Lower lobe of right lung (tissue), 2 donors: ENCODE measurements around the gene NUDT9. TPM values are rescaled to one million over a fixed set of nuclear protein-coding genes. Genes with fewer than 3 reads are reported as not detected.
A peak's percentile ranks its signal among the peaks of the same experiment; 100 is the strongest.
"Not testable (repeated sequence)": the region's sequence is repeated elsewhere in the genome, so short reads cannot be mapped to it uniquely, and the experiment has no call there.

Source experiments
- ATAC-seq, 2 donors: fragments of 200-7000 bp; cut with Tn5 transposase; one replicate each; pipeline ENCODE4 v1.9.1; 2020 to 2022; ENCODE audit warnings: mild to moderate bottlenecking in 2 of 2, moderate library complexity in 2 of 2
- DNase-seq: peaks from one replicate; pipeline ENCODE4 v3.0.0-alpha.2; 2020
- H3K27ac ChIP-seq: fragments of 200-600 bp; one replicate; pipeline ENCODE4 v1.8.0; 2022
- H3K27me3 ChIP-seq: fragments of 200-600 bp; one replicate; pipeline ENCODE4 v1.8.0; 2022; ENCODE audit warnings: low read depth
- H3K36me3 ChIP-seq: fragments of 200-600 bp; one replicate; pipeline ENCODE4 v1.8.0; 2022; ENCODE audit warnings: mild to moderate bottlenecking
- H3K4me1 ChIP-seq: fragments of 200-600 bp; one replicate; pipeline ENCODE4 v1.8.0; 2022
- H3K4me3 ChIP-seq: fragments of 200-600 bp; one replicate; pipeline ENCODE4 v1.8.0; 2022; ENCODE audit warnings: mild to moderate bottlenecking
- H3K9me3 ChIP-seq: fragments of 200-600 bp; one replicate; pipeline ENCODE4 v1.8.0; 2022
- intact Hi-C: fragments of 100-400 bp; cut with DNase I; formaldehyde crosslinking; loops from one replicate; pipeline ENCODE4 v1.11.0; 2022
- total RNA-seq: library from RNA; stranded (reverse); fragmentation: NEBNext Ultra II Directional; extraction: Animal tissue kit (Norgen Biotek cat#: 25700); gene quantifications from one replicate; pipeline ENCODE4 v1.2.1, GENCODE V29; 2021
- TF ChIP-seq, protein P1 (sequence below): fragments of 200-600 bp; IDR thresholded peaks from one replicate; pipeline ENCODE4 v1.8.0; 2022; ENCODE audit warnings: antibody characterized with exemption, mild to moderate bottlenecking
- donor health status: DM: no; HTN: yes; CAD: no; lungs with severe emphysema.

Gene NUDT9
- total RNA-seq, 1 donor from 2014 or later: 45.3 TPM

GRCh38 chr4:87478732-87479250, 56.4 kb downstream of the NUDT9 start:
- Histone ChIP-seq H3K4me1 (no peaks in the 10 kb centered on the region), H3K27ac (no peak overlapping the region), H3K4me3 (no peak overlapping the region), H3K9me3 (no peaks in the 10 kb centered on the region), H3K27me3 (no peaks in the 10 kb centered on the region), H3K36me3 (peaks cover 54% of the 10 kb centered on the region)
- ATAC-seq (no peak), DNase-seq (no peak)
- TF ChIP-seq, protein P1, sequence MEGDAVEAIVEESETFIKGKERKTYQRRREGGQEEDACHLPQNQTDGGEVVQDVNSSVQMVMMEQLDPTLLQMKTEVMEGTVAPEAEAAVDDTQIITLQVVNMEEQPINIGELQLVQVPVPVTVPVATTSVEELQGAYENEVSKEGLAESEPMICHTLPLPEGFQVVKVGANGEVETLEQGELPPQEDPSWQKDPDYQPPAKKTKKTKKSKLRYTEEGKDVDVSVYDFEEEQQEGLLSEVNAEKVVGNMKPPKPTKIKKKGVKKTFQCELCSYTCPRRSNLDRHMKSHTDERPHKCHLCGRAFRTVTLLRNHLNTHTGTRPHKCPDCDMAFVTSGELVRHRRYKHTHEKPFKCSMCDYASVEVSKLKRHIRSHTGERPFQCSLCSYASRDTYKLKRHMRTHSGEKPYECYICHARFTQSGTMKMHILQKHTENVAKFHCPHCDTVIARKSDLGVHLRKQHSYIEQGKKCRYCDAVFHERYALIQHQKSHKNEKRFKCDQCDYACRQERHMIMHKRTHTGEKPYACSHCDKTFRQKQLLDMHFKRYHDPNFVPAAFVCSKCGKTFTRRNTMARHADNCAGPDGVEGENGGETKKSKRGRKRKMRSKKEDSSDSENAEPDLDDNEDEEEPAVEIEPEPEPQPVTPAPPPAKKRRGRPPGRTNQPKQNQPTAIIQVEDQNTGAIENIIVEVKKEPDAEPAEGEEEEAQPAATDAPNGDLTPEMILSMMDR: no peak
- intact Hi-C loops: no loop called here

DNA sequence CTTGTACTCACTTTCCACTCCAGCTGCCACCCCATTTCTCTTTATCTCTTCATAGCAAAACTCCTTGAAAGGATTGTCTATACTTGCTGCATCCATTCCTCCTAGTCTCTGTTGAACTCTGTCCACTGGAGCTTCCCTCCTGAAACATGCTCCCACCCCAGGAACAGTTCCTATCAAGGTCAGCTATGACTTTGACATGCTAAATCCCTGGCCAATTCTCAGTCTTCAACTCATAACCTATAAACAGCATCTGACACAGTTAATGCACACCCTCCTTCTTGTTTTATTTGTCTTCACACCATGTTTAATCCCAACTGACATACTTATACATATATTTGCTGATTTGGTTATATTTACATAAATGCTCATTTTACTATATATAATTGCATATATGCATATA, 59.0 kb downstream of the NUDT9 start:
- DNase-seq: no peak

DNA sequence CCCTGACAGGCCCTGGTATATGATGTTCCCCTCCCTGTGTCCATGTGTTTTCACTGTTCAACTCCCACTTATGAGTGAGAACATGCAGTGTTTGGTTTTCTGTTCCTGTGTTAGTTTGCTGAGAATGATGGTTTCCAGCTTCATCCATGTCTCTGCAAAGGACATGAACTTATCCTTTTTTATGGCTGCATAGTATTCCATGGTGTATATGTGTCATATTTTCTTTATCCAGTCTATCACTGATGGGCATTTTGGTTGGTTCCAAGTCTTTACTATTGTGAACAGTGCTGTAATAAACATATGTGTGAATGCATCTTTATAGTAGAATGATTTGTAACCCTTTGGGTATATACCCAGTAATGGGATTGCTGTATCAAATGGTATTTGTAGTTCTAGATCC, 60.9 kb downstream of the NUDT9 start:
- ATAC-seq, H3K4me3 ChIP-seq, H3K27ac ChIP-seq, H3K9me3 ChIP-seq, DNase-seq, H3K4me1 ChIP-seq, intact Hi-C loops, H3K27me3 ChIP-seq: not testable (repeated sequence)
- peaks cover 45% of the 10 kb centered on the region for H3K36me3 ChIP-seq

More for the DNA sequence above, 59.0 kb downstream of the NUDT9 start:
- Histone ChIP-seq H3K27me3 (no peaks in the 10 kb centered on the region), H3K4me3 (no peak overlapping the region), H3K36me3 (peaks cover 47% of the 10 kb centered on the region), H3K27ac (no peak overlapping the region), H3K4me1 (no peaks in the 10 kb centered on the region), H3K9me3 (no peaks in the 10 kb centered on the region)
- TF ChIP-seq, protein P1: no peak
- ATAC-seq: no peak
- intact Hi-C loops: no loop called here

GRCh38 chr4:87488666-87489065, 66.3 kb downstream of the NUDT9 start:
- DNase-seq, H3K4me3 ChIP-seq, H3K9me3 ChIP-seq, H3K27me3 ChIP-seq, ATAC-seq, intact Hi-C loops: not testable (repeated sequence)
- Histone ChIP-seq H3K36me3 (peaks cover 49% of the 10 kb centered on the region), H3K27ac (peak overlapping the region; percentile 13), H3K4me1 (peaks cover 28% of the 10 kb centered on the region)

DNA sequence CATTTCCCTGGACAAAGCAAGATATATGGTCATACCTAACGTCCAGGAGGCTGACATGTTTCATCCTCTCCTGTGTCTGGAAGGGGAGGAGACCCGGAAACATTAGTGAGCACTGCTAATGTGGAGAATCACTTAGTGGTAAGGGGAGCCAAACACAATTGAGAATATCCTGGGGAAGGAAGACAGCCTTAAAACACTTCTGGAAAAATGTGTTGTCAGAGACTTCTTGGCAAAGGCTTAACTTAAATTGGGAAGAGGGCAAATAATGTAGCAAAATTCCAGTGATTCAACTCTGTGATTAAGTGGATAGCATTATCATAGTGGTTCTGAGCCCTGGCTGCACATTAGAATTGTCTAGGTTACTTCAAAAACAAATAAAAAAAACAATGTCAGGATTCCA, 67.3 kb downstream of the NUDT9 start:
- peaks cover 60% of the 10 kb centered on the region for H3K36me3 ChIP-seq
- no peaks in the 10 kb centered on the region for H3K27me3 ChIP-seq
- TF ChIP-seq, protein P1: no peak
- no peaks in the 10 kb centered on the region for H3K9me3 ChIP-seq
- H3K4me1 ChIP-seq: peaks cover 29% of the 10 kb centered on the region
- H3K4me3 ChIP-seq: no peak overlapping the region
- intact Hi-C loops: no loop called here
- peak overlapping the region; percentile 31 for H3K27ac ChIP-seq
- no peak for DNase-seq
- no peak for ATAC-seq

DNA sequence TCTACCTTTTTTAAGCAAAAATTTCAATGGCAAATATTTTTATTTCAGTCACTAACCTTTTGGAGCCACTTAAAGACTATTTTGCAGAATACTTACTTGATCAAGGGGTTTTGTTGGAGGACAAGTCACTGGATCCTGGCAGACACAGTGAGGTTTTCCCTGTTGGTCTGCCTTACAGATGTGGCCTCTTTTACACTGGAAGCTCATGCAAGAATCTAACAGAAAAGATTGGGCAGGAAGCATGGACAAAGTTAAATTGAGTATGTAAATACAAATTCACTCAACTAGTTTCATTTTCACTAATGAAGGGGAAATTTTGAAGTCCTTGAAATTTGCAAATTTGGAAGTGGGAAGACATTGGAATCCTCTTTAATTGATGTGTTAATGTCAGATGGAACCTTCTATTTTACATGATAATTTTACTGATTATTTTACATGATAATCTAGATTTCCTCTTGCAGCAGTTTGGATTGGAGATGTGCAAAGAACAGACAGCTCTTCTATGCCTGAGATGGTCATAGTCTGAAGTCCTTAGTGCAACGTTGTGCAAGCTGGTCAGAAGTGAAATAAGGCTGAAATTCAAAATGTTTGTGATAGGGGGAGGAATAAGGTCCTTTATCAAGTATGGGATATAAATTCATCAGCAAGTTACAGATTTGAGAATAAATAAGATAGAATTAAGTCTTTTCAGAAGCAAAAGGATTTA, 68.4 kb downstream of the NUDT9 start:
- DNase-seq: no peak
- intact Hi-C loops: no loop called here
- Histone ChIP-seq H3K36me3 (peaks cover 69% of the 10 kb centered on the region), H3K27ac (no peak overlapping the region), H3K9me3 (no peaks in the 10 kb centered on the region), H3K4me3 (no peak overlapping the region), H3K27me3 (no peaks in the 10 kb centered on the region), H3K4me1 (peaks cover 29% of the 10 kb centered on the region)
- TF ChIP-seq, protein P1: no peak
- no peak for ATAC-seq
